Peyer's patch (tissue), 4 donors: Measurements from ENCODE around the gene FOXP2.

Experiments used
- POLR2A ChIP-seq, 2 donors: fragments of 450-650 bp; IDR thresholded peaks; one replicate each; pipeline ENCODE4 v1.5.1; 2017; ENCODE audit warnings: antibody characterized with exemption in 2 of 2, mild to moderate bottlenecking in 2 of 2, moderate library complexity in 2 of 2
- TF ChIP-seq, protein P1 (sequence below), 6 experiments: fragments of 450-650 bp in 4 of 6; fragments of 200-600 bp in 2 of 6; sonication (generic) in 1 of 6; IDR thresholded peaks; one replicate each; pipeline ENCODE4 v1.5.1; 2017 to 2019; ENCODE audit warnings: antibody characterized with exemption in 6 of 6, mild to moderate bottlenecking in 3 of 6, moderate library complexity in 1 of 6

GRCh38 chr7:114417290-114417689 is 2.7 kb downstream of the FOXP2 start:
- TF ChIP-seq, protein P1, sequence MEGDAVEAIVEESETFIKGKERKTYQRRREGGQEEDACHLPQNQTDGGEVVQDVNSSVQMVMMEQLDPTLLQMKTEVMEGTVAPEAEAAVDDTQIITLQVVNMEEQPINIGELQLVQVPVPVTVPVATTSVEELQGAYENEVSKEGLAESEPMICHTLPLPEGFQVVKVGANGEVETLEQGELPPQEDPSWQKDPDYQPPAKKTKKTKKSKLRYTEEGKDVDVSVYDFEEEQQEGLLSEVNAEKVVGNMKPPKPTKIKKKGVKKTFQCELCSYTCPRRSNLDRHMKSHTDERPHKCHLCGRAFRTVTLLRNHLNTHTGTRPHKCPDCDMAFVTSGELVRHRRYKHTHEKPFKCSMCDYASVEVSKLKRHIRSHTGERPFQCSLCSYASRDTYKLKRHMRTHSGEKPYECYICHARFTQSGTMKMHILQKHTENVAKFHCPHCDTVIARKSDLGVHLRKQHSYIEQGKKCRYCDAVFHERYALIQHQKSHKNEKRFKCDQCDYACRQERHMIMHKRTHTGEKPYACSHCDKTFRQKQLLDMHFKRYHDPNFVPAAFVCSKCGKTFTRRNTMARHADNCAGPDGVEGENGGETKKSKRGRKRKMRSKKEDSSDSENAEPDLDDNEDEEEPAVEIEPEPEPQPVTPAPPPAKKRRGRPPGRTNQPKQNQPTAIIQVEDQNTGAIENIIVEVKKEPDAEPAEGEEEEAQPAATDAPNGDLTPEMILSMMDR (IDR thresholded peaks at IDR 0.05), result no peak
- no peak for TF ChIP-seq POLR2A (IDR thresholded peaks at IDR 0.05)
